ENCODE data around the gene DDIT3. TPM values are rescaled to one million over a fixed set of nuclear protein-coding genes. Genes with fewer than 3 reads are reported as not detected.
A peak's percentile ranks its signal among the peaks of the same experiment; 100 is the strongest.

The DDIT3 gene
- polyA plus RNA-seq, 3 donors = 9.3 to 163 (median 9.4) TPM

DNA sequence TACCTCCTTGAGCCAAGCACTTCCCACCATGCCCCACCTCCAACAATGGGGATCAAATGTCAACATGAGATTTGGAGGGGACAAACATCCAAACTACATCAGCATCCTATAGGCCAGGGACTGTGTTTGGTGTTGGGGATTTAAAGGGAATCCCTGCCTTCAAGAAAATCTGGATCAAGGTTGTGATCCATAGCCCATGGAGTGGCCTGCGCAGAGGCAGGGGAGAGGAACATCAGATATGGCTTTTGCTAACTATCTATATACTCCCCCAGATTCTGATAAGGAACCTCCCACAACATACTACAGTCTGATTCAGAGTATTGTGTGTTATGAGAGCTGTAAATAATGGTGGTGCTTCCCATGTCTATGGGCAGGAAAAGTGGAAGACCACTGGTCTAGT, 34.6 kb upstream of the DDIT3 start:
- peaks cover 4 to 5% of the 10 kb centered on the region in 2 donors for H3K36me3 Mint-ChIP-seq
- peaks cover 17 to 21% of the 10 kb centered on the region in 2 donors for H3K27me3 ChIP-seq (ENCODE audit: control insufficient read depth in 2 of 2, insufficient read depth in 2 of 2, low read length in 2 of 2)
- no peaks in the 10 kb centered on the region for H3K79me2 ChIP-seq (ENCODE audit: insufficient read depth, low read length)
- H3K9me3 ChIP-seq (replicated peaks in 1 of 2; ENCODE audit: control insufficient read depth in 1 of 2, insufficient read depth in 1 of 2, low read length in 2 of 2) = no peaks in the 10 kb centered on the region
- no peak overlapping the region for H2AFZ ChIP-seq (ENCODE audit: insufficient read depth, low read depth, low read length, poor library complexity, severe bottlenecking)
- no peak overlapping the region for H3K4me3 Mint-ChIP-seq
- no peak overlapping the region for H3K27ac ChIP-seq (ENCODE audit: low read depth in 1 of 2, low read length in 2 of 2)
- H3K9me3 Mint-ChIP-seq = peaks cover 0 to 11% (median 0%) of the 10 kb centered on the region in 7 donors
- H3K36me3 ChIP-seq (replicated peaks in 1 of 2; ENCODE audit: control insufficient read depth in 1 of 2, insufficient read depth in 2 of 2, low read length in 2 of 2) = no peaks in the 10 kb centered on the region
- intact Hi-C loops (cut with micrococcal nuclease) = loop anchor here in 1 of 2 donors (5.0 kb wide), 1 partner anchor 193 kb away; no protein-coding TSS in a partner anchor
- H3K4me1 Mint-ChIP-seq = peaks cover 7% of the 10 kb centered on the region
- H3K27ac Mint-ChIP-seq = no peak overlapping the region
- WGBS (ENCODE audit: insufficient coverage) = no CpG with 5 or more reads among the region's 1 CpG
- TF ChIP-seq, protein P1, sequence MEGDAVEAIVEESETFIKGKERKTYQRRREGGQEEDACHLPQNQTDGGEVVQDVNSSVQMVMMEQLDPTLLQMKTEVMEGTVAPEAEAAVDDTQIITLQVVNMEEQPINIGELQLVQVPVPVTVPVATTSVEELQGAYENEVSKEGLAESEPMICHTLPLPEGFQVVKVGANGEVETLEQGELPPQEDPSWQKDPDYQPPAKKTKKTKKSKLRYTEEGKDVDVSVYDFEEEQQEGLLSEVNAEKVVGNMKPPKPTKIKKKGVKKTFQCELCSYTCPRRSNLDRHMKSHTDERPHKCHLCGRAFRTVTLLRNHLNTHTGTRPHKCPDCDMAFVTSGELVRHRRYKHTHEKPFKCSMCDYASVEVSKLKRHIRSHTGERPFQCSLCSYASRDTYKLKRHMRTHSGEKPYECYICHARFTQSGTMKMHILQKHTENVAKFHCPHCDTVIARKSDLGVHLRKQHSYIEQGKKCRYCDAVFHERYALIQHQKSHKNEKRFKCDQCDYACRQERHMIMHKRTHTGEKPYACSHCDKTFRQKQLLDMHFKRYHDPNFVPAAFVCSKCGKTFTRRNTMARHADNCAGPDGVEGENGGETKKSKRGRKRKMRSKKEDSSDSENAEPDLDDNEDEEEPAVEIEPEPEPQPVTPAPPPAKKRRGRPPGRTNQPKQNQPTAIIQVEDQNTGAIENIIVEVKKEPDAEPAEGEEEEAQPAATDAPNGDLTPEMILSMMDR (IDR thresholded peaks at IDR 0.05) = no peak
- no peak overlapping the region for H3K4me3 ChIP-seq (replicated peaks in 1 of 3; ENCODE audit: low read depth in 2 of 3, low read length in 3 of 3)
- peaks cover 4 to 6% of the 10 kb centered on the region in 2 donors for H3K4me1 ChIP-seq (ENCODE audit: control insufficient read depth in 1 of 2, insufficient read depth in 2 of 2, low read length in 2 of 2)
- H3K27me3 Mint-ChIP-seq (ENCODE audit: low read depth in 3 of 3) = peaks cover 27 to 36% (median 28%) of the 10 kb centered on the region in 3 donors
- H4K20me1 ChIP-seq (ENCODE audit: insufficient read depth, low read length) = no peaks in the 10 kb centered on the region
- H3K4me2 ChIP-seq (replicated peaks; ENCODE audit: extremely low read depth, low read length, poor library complexity, severe bottlenecking) = no peak overlapping the region
- H3K9ac ChIP-seq (ENCODE audit: insufficient read depth, low read length, poor library complexity, severe bottlenecking) = no peak overlapping the region
- no peak for DNase-seq

DNA sequence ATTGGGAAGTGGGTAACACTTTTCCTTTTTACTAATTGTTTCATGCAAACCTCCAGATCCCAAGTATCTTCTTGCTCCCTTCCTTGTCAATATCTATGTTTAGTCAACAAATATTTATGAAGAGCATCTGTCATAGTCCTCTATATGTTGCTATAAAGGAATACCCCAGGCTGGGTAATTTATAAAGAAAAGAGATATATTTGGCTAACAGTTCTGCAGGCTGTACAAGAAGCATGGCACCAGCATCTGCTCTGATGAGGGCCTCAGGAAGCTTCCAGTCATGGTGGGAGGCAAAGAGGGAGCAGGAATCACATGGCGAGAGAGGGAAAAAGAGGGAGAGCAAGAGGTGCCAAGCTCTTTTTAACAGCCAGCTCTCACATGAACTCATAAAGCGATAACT, 34.1 kb upstream of the DDIT3 start:
- peaks cover 4 to 5% of the 10 kb centered on the region in 2 donors for H3K36me3 Mint-ChIP-seq
- peaks cover 4 to 10% of the 10 kb centered on the region in 2 donors for H3K4me1 ChIP-seq (ENCODE audit: control insufficient read depth in 1 of 2, insufficient read depth in 2 of 2, low read length in 2 of 2)

More for the DNA sequence above, 34.1 kb upstream of the DDIT3 start:
- H3K4me1 Mint-ChIP-seq = peaks cover 8% of the 10 kb centered on the region
- no peak for DNase-seq
- intact Hi-C loops (cut with micrococcal nuclease) = no loop called here
- peaks cover 30 to 40% (median 33%) of the 10 kb centered on the region in 3 donors for H3K27me3 Mint-ChIP-seq (ENCODE audit: low read depth in 3 of 3)
- no peak overlapping the region for H3K27ac Mint-ChIP-seq
- TF ChIP-seq, protein P1 (IDR thresholded peaks at IDR 0.05) = no peak
- H3K79me2 ChIP-seq (ENCODE audit: insufficient read depth, low read length) = no peaks in the 10 kb centered on the region
- no peaks in the 10 kb centered on the region for H3K36me3 ChIP-seq (replicated peaks in 1 of 2; ENCODE audit: control insufficient read depth in 1 of 2, insufficient read depth in 2 of 2, low read length in 2 of 2)
- H3K4me2 ChIP-seq (replicated peaks; ENCODE audit: extremely low read depth, low read length, poor library complexity, severe bottlenecking) = no peak overlapping the region
- H3K4me3 ChIP-seq (replicated peaks in 1 of 3; ENCODE audit: low read depth in 2 of 3, low read length in 3 of 3) = no peak overlapping the region
- H3K27me3 ChIP-seq (ENCODE audit: control insufficient read depth in 2 of 2, insufficient read depth in 2 of 2, low read length in 2 of 2) = peaks cover 19 to 24% of the 10 kb centered on the region in 2 donors
- no CpG with 5 or more reads among the region's 2 CpGs for WGBS (ENCODE audit: insufficient coverage)
- H3K27ac ChIP-seq (ENCODE audit: low read depth in 1 of 2, low read length in 2 of 2) = no peak overlapping the region
- H3K9me3 ChIP-seq (replicated peaks in 1 of 2; ENCODE audit: control insufficient read depth in 1 of 2, insufficient read depth in 1 of 2, low read length in 2 of 2) = no peaks in the 10 kb centered on the region
- H3K4me3 Mint-ChIP-seq = peak overlapping the region in 1 of 2 donors; percentile 21
- no peak overlapping the region for H3K9ac ChIP-seq (ENCODE audit: insufficient read depth, low read length, poor library complexity, severe bottlenecking)
- no peaks in the 10 kb centered on the region for H4K20me1 ChIP-seq (ENCODE audit: insufficient read depth, low read length)
- no peak overlapping the region for H2AFZ ChIP-seq (ENCODE audit: insufficient read depth, low read depth, low read length, poor library complexity, severe bottlenecking)
- H3K9me3 Mint-ChIP-seq = peaks cover 0 to 11% (median 0%) of the 10 kb centered on the region in 7 donors
